Neural cell (in vitro differentiated cells): ENCODE data around the gene SERPINB5. TPM values are rescaled to one million over a fixed set of nuclear protein-coding genes. Genes with fewer than 3 reads are reported as not detected.

Experiments
- H2AFZ ChIP-seq: fragments of 200-600, 300-800 bp; sonication (generic), shearing (Covaris generic); 2 replicates; pipeline ENCODE4 v1.6.0; 2014; ENCODE audit warnings: low read depth, mild to moderate bottlenecking, antibody characterized with exemption, low read length, moderate library complexity
- H3F3A ChIP-seq: fragments of 200-600 bp; shearing (Covaris generic); 2 replicates; pipeline ENCODE4 v1.6.1; 2016; ENCODE audit warnings: mild to moderate bottlenecking, moderate library complexity, mixed read lengths, antibody characterized with exemption, low read length; ENCODE audit not compliant: insufficient read depth, poor library complexity, severe bottlenecking
- H3K27ac ChIP-seq: fragments of 200-600, 300-800 bp; sonication (generic), shearing (Covaris generic); 2 replicates; pipeline ENCODE4 v1.5.1; 2014; ENCODE audit warnings: mild to moderate bottlenecking, low read length, moderate library complexity
- H3K27me3 ChIP-seq: fragments of 300-800, 200-600 bp; sonication (generic), shearing (Covaris generic); 2 replicates; pipeline ENCODE4 v1.6.0; 2014; ENCODE audit warnings: mild to moderate bottlenecking, low read depth, low read length, moderate library complexity; ENCODE audit not compliant: insufficient read depth
- H3K36me3 ChIP-seq: fragments of 300-800, 200-600 bp; sonication (generic), shearing (Covaris generic); 2 replicates; pipeline ENCODE4 v1.5.1; 2014; ENCODE audit warnings: mild to moderate bottlenecking, antibody characterized with exemption, low read length, moderate library complexity; ENCODE audit not compliant: insufficient read depth
- H3K4me2 ChIP-seq: fragments of 300-800, 200-600 bp; sonication (generic), shearing (Covaris generic); 2 replicates; pipeline ENCODE4 v1.6.0; 2014; ENCODE audit warnings: mild to moderate bottlenecking, low read length
- H3K4me3 ChIP-seq: fragments of 300-800, 200-600 bp; sonication (generic), shearing (Covaris generic); 2 replicates; pipeline ENCODE4 v1.5.1; 2014; ENCODE audit warnings: mild to moderate bottlenecking, low read length, moderate library complexity
- H3K79me2 ChIP-seq: fragments of 200-600 bp; shearing (Covaris generic); replicated peaks from 2 replicates; pipeline ENCODE4 v1.6.0; 2014; ENCODE audit warnings: mild to moderate bottlenecking, low read length, moderate library complexity; ENCODE audit not compliant: insufficient read depth
- H3K9ac ChIP-seq: fragments of 300-800, 200-600 bp; sonication (generic), shearing (Covaris generic); 2 replicates; pipeline ENCODE4 v1.6.1; 2016; ENCODE audit warnings: mild to moderate bottlenecking, low read length, mixed read lengths
- H3K9me2 ChIP-seq: fragments of 200-600 bp; shearing (Covaris generic); 2 replicates; pipeline ENCODE4 v1.6.1; 2016; ENCODE audit warnings: mild to moderate bottlenecking, low read length, mixed read lengths; ENCODE audit not compliant: insufficient read depth
- H3K9me3 ChIP-seq: fragments of 200-600, 300-800 bp; sonication (generic), shearing (Covaris generic); 2 replicates; pipeline ENCODE4 v1.6.1; 2016; ENCODE audit warnings: mild to moderate bottlenecking, mixed run types, low read length, moderate library complexity, mixed read lengths
- H4K20me1 ChIP-seq: fragments of 200-600 bp; shearing (Covaris generic); 2 replicates; pipeline ENCODE4 v1.6.1; 2016; ENCODE audit warnings: mild to moderate bottlenecking, mixed run types; ENCODE audit not compliant: insufficient read depth
- EP300 ChIP-seq: fragments of 450-650 bp; conservative IDR thresholded peaks from 2 replicates; pipeline ENCODE4 v1.6.1; 2014; ENCODE audit warnings: antibody characterized with exemption, mild to moderate bottlenecking, moderate library complexity; ENCODE audit not compliant: poor library complexity, severe bottlenecking
- EZH2 ChIP-seq: fragments of 200-600, 300-800 bp; shearing (Covaris generic), sonication (generic); IDR thresholded peaks from 2 replicates; pipeline ENCODE4 v1.6.1; 2014; ENCODE audit warnings: antibody characterized with exemption, low read length, borderline replicate concordance, mild to moderate bottlenecking; ENCODE audit not compliant: insufficient read depth, poor library complexity, severe bottlenecking
- MXI1 ChIP-seq: fragments of 450-650 bp; conservative IDR thresholded peaks from 2 replicates; pipeline ENCODE4 v1.6.1; 2014; ENCODE audit warnings: antibody characterized with exemption, mild to moderate bottlenecking; ENCODE audit not compliant: poor library complexity, severe bottlenecking
- POLR2AphosphoS5 ChIP-seq: IDR thresholded peaks from 2 replicates; pipeline ENCODE4 v1.6.1; 2012
- RAD21 ChIP-seq: fragments of 450-650 bp; conservative IDR thresholded peaks from 2 replicates; pipeline ENCODE4 v1.6.1; 2014; ENCODE audit warnings: antibody characterized with exemption, mild to moderate bottlenecking, moderate library complexity
- REST ChIP-seq: IDR thresholded peaks from 2 replicates; pipeline ENCODE4 v1.6.1; 2012; ENCODE audit warnings: borderline replicate concordance
- SMC3 ChIP-seq: fragments of 450-650 bp; conservative IDR thresholded peaks from 2 replicates; pipeline ENCODE4 v1.6.1; 2014; ENCODE audit warnings: antibody characterized with exemption, mild to moderate bottlenecking, moderate library complexity; ENCODE audit not compliant: poor library complexity
- TAF1 ChIP-seq: IDR thresholded peaks from 2 replicates; pipeline ENCODE4 v1.6.1; 2012; ENCODE audit warnings: low read depth
- polyA plus RNA-seq: library from polyadenylated mRNA; depleted of rRNA; stranded (reverse); fragments of >200 nt; gene quantifications from 2 replicates; pipeline ENCODE4 v1.2.3, GENCODE V29; 2014
- TF ChIP-seq, protein P1 (sequence below): fragments of 450-650 bp; IDR thresholded peaks from 2 replicates; pipeline ENCODE4 v1.5.1; 2014; ENCODE audit warnings: antibody characterized with exemption, mild to moderate bottlenecking, moderate library complexity; ENCODE audit not compliant: poor library complexity, severe bottlenecking

Gene SERPINB5
- polyA plus RNA-seq, 1 donor from 2014 or later, result not detected

- no peaks in the 10 kb centered on the region for H3K79me2 ChIP-seq
- H4K20me1 ChIP-seq, result no peaks in the 10 kb centered on the region
- H3K9me2 ChIP-seq, result no peaks in the 10 kb centered on the region
- no peaks in the 10 kb centered on the region for H3K36me3 ChIP-seq
- no peak for TF ChIP-seq REST
- TF ChIP-seq MXI1, result no peak
- TF ChIP-seq EZH2, result no peak
- TF ChIP-seq SMC3, result no peak
- no peak for TF ChIP-seq RAD21
- TF ChIP-seq EP300, result no peak
- TF ChIP-seq, protein P1, sequence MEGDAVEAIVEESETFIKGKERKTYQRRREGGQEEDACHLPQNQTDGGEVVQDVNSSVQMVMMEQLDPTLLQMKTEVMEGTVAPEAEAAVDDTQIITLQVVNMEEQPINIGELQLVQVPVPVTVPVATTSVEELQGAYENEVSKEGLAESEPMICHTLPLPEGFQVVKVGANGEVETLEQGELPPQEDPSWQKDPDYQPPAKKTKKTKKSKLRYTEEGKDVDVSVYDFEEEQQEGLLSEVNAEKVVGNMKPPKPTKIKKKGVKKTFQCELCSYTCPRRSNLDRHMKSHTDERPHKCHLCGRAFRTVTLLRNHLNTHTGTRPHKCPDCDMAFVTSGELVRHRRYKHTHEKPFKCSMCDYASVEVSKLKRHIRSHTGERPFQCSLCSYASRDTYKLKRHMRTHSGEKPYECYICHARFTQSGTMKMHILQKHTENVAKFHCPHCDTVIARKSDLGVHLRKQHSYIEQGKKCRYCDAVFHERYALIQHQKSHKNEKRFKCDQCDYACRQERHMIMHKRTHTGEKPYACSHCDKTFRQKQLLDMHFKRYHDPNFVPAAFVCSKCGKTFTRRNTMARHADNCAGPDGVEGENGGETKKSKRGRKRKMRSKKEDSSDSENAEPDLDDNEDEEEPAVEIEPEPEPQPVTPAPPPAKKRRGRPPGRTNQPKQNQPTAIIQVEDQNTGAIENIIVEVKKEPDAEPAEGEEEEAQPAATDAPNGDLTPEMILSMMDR, result no peak
- H3K4me2 ChIP-seq, result no peak overlapping the region
- no peaks in the 10 kb centered on the region for H3K9me3 ChIP-seq
- H3K4me3 ChIP-seq, result no peak overlapping the region
- H2AFZ ChIP-seq, result no peak overlapping the region
- H3K27me3 ChIP-seq, result no peaks in the 10 kb centered on the region
- no peak overlapping the region for H3K27ac ChIP-seq
- no peak overlapping the region for H3K9ac ChIP-seq
- H3F3A ChIP-seq, result no peaks in the 10 kb centered on the region
Measured at GRCh38 chr18:63444580-63444979, 32.2 kb upstream of the SERPINB5 start.

DNA sequence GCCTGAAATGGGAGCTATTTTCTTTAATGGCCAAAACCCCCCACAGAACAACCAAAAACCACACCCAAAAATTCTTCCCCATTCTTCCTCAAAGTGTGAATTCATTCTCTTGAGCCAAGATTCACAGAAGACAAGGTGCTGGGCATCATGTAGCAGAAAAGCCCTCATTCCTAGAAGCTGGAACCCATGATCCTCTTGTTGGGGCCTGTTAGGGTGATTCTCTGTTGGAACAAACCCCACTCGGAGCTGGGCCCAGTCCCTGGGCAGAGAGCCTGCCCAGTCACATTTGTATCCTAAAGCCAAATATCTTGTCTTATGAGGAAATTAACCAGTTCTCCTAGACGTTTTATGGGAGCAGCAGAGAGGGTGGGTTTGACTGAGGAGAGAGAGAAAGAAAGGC lies 31.7 kb upstream of the SERPINB5 start:
- no peak overlapping the region for H2AFZ ChIP-seq
- H3K9me2 ChIP-seq, result no peaks in the 10 kb centered on the region
- TF ChIP-seq MXI1 (no peak), TAF1 (no peak), SMC3 (no peak), RAD21 (no peak), EZH2 (no peak), REST (no peak), POLR2AphosphoS5 (no peak), EP300 (no peak)
- TF ChIP-seq, protein P1, result no peak
- H3K9ac ChIP-seq, result no peak overlapping the region
- H4K20me1 ChIP-seq, result no peaks in the 10 kb centered on the region
- no peaks in the 10 kb centered on the region for H3F3A ChIP-seq
- no peak overlapping the region for H3K4me2 ChIP-seq
- H3K27me3 ChIP-seq, result no peaks in the 10 kb centered on the region
- H3K4me3 ChIP-seq, result no peak overlapping the region
- no peaks in the 10 kb centered on the region for H3K9me3 ChIP-seq
- no peaks in the 10 kb centered on the region for H3K36me3 ChIP-seq
- no peaks in the 10 kb centered on the region for H3K79me2 ChIP-seq
- H3K27ac ChIP-seq, result no peak overlapping the region
